ENCODE measurements around the gene ZBED6.

DNA sequence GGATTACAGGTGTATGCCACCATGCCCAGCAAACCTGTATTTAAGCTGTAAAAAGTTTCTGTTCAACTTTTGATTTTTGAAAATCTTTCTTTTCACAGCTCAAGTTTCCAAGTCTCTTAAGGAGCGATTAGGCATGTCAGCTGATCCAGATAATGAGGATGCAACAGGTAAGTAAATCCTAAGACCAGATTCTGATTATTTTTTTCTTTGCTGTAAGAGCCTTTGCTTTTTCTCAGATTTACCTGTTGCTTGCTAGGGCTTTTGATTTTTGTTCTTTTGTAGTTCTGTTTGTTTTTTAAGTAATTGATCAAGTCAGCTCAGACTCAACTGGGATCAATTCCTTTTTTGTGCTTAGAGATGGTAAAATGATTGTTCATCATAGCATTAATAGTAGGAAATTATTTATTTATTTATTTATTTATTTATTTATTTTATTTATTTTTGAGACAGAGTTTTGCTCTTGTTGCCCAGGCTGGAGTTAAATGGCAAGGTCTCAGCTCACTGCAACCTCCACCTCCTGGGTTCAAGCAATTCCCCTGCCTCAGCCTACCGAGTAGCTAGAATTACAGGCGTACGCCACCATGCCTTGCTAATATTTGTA is 44.9 kb downstream of the ZBED6 start:
- no peak for TF ChIP-seq FOXJ3 (CRISPR knock-in tag; IDR thresholded peaks at IDR 0.05)
- no peak for TF ChIP-seq ZNF316 (IDR thresholded peaks at IDR 0.05)
- TF ChIP-seq, protein P1, sequence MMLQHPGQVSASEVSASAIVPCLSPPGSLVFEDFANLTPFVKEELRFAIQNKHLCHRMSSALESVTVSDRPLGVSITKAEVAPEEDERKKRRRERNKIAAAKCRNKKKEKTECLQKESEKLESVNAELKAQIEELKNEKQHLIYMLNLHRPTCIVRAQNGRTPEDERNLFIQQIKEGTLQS (IDR thresholded peaks at IDR 0.05), result no peak
- TF ChIP-seq, protein P1 (CRISPR knock-in tag; conservative IDR thresholded peaks at IDR 0.05), result no peak
- TF ChIP-seq MAFG (tag; conservative IDR thresholded peaks at IDR 0.05), result no peak
- TF ChIP-seq ZNF232 (CRISPR knock-in tag; IDR thresholded peaks at IDR 0.05), result no peak
- TF ChIP-seq, protein P2, sequence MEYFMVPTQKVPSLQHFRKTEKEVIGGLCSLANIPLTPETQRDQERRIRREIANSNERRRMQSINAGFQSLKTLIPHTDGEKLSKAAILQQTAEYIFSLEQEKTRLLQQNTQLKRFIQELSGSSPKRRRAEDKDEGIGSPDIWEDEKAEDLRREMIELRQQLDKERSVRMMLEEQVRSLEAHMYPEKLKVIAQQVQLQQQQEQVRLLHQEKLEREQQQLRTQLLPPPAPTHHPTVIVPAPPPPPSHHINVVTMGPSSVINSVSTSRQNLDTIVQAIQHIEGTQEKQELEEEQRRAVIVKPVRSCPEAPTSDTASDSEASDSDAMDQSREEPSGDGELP (CRISPR knock-in tag; IDR thresholded peaks at IDR 0.05; ENCODE audit: borderline replicate concordance), result no peak

Data from K562 (cell line).